Measurements from ENCODE around the gene RHOXF2B. TPM values are rescaled to one million over a fixed set of nuclear protein-coding genes. Genes with fewer than 3 reads are reported as not detected.

The RHOXF2B gene
- total RNA-seq, 1 donor from 2014 or later = not detected

DNA sequence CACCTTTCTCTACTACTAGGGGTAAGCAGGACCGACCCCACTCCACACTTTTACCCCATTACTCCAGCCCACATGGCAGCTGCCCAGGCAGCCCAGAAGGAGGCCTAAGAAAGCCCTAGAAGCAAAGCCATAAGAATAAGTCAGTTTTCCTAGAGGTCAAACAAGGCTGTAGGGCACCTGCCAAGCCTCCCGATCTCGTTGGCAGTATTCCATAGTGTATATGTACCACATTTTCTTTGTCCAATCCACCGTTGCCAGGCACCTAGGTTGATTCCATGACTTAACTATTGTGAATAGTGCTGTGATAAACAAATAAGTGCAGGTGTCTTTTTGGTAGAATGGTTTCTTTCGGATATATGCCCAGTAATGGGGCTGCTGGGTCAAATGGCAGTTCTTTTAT is 54.2 kb downstream of the RHOXF2B start:
- Histone ChIP-seq H4K20me1 (ENCODE audit: insufficient read depth, low read length) (no peaks in the 10 kb centered on the region), H3K9ac (ENCODE audit: low read length) (no peak overlapping the region), H3K36me3 (ENCODE audit: insufficient read depth, low read length) (no peaks in the 10 kb centered on the region), H3K27ac (ENCODE audit: low read depth, low read length) (no peak overlapping the region), H3K4me1 (ENCODE audit: insufficient read depth, low read length) (no peaks in the 10 kb centered on the region), H3K79me2 (ENCODE audit: insufficient read depth, low read length) (no peaks in the 10 kb centered on the region), H3K9me3 (ENCODE audit: insufficient read depth, low read depth, low read length) (no peaks in the 10 kb centered on the region), H3K4me2 (ENCODE audit: low read length) (no peak overlapping the region), H3K4me3 (ENCODE audit: insufficient read depth, low read depth, low read length) (no peak overlapping the region), H3K27me3 (ENCODE audit: insufficient read depth, low read length) (no peaks in the 10 kb centered on the region), H2AFZ (ENCODE audit: low read depth, low read length) (no peak overlapping the region)
- Mint-ChIP-seq H3K9me3 (ENCODE audit: unreplicated experiment) (peaks cover 5% of the 10 kb centered on the region), H3K4me1 (ENCODE audit: low read depth, unreplicated experiment) (no peaks in the 10 kb centered on the region), H3K27ac (ENCODE audit: unreplicated experiment) (no peak overlapping the region), H3K4me3 (ENCODE audit: unreplicated experiment) (no peak overlapping the region), H3K27me3 (ENCODE audit: low read depth, unreplicated experiment) (peaks cover 17% of the 10 kb centered on the region), H3K36me3 (ENCODE audit: low read depth, unreplicated experiment) (no peaks in the 10 kb centered on the region)
- no peak for FAIRE-seq
- no peak for DNase-seq (ENCODE audit: low read depth)
- TF ChIP-seq EZH2 (IDR thresholded peaks at IDR 0.05; ENCODE audit: insufficient read depth, low read length) = no peak
- TF ChIP-seq, protein P1, sequence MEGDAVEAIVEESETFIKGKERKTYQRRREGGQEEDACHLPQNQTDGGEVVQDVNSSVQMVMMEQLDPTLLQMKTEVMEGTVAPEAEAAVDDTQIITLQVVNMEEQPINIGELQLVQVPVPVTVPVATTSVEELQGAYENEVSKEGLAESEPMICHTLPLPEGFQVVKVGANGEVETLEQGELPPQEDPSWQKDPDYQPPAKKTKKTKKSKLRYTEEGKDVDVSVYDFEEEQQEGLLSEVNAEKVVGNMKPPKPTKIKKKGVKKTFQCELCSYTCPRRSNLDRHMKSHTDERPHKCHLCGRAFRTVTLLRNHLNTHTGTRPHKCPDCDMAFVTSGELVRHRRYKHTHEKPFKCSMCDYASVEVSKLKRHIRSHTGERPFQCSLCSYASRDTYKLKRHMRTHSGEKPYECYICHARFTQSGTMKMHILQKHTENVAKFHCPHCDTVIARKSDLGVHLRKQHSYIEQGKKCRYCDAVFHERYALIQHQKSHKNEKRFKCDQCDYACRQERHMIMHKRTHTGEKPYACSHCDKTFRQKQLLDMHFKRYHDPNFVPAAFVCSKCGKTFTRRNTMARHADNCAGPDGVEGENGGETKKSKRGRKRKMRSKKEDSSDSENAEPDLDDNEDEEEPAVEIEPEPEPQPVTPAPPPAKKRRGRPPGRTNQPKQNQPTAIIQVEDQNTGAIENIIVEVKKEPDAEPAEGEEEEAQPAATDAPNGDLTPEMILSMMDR (IDR thresholded peaks at IDR 0.05; ENCODE audit: insufficient read depth, low read depth, low read length) = no peak

DNA sequence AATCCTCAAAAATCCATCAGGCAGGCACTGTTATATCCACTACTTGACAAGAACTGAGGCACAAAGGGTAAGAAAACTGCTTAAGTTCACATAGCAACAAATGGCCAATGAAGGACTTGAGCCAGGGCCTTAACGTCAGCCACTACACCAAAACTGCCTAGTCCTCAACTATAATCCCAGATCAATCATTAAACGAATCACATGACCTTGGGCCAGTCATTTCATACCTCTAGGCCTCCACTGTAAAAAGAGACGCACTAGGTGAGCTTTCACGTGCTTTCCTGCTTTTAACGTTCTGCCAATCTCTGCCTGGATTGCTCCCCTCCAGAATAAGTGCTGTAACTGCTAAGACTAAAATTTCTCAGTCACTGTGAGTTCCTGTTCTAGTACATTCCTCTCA is 54.7 kb downstream of the RHOXF2B start:
- TF ChIP-seq EZH2 (IDR thresholded peaks at IDR 0.05; ENCODE audit: insufficient read depth, low read length) = no peak
- TF ChIP-seq, protein P1 (IDR thresholded peaks at IDR 0.05; ENCODE audit: insufficient read depth, low read depth, low read length) = no peak
- FAIRE-seq (no peak), DNase-seq (ENCODE audit: low read depth) (no peak)
- Histone ChIP-seq H4K20me1 (ENCODE audit: insufficient read depth, low read length) (no peaks in the 10 kb centered on the region), H3K79me2 (ENCODE audit: insufficient read depth, low read length) (no peaks in the 10 kb centered on the region), H3K9me3 (ENCODE audit: insufficient read depth, low read depth, low read length) (no peaks in the 10 kb centered on the region), H2AFZ (ENCODE audit: low read depth, low read length) (no peak overlapping the region), H3K9ac (ENCODE audit: low read length) (no peak overlapping the region), H3K27ac (ENCODE audit: low read depth, low read length) (no peak overlapping the region), H3K4me3 (ENCODE audit: insufficient read depth, low read depth, low read length) (no peak overlapping the region), H3K36me3 (ENCODE audit: insufficient read depth, low read length) (no peaks in the 10 kb centered on the region), H3K27me3 (ENCODE audit: insufficient read depth, low read length) (peaks cover under 1% of the 10 kb centered on the region), H3K4me1 (ENCODE audit: insufficient read depth, low read length) (no peaks in the 10 kb centered on the region), H3K4me2 (ENCODE audit: low read length) (no peak overlapping the region)
- H3K4me1 Mint-ChIP-seq (ENCODE audit: low read depth, unreplicated experiment) = no peaks in the 10 kb centered on the region
- no peaks in the 10 kb centered on the region for H3K36me3 Mint-ChIP-seq (ENCODE audit: low read depth, unreplicated experiment)
- no peak overlapping the region for H3K4me3 Mint-ChIP-seq (ENCODE audit: unreplicated experiment)
- H3K9me3 Mint-ChIP-seq (ENCODE audit: unreplicated experiment) = peaks cover 5% of the 10 kb centered on the region
- H3K27me3 Mint-ChIP-seq (ENCODE audit: low read depth, unreplicated experiment) = peaks cover 19% of the 10 kb centered on the region
- H3K27ac Mint-ChIP-seq (ENCODE audit: unreplicated experiment) = no peak overlapping the region

Other genes starting within 250 kb of the RHOXF2B start
- gene UPF3B, start 224.7 kb downstream of the RHOXF2B start, total RNA-seq = 7.0 and 8.8 TPM in 2 replicates
- 16.3 and 17.8 TPM in 2 replicates for gene RNF113A, start 206.0 kb downstream of the RHOXF2B start, total RNA-seq
- 105 and 109 TPM in 2 replicates for gene NDUFA1, start 205.9 kb downstream of the RHOXF2B start, total RNA-seq
- not detected in 2 replicates for gene AKAP14, start 181.8 kb downstream of the RHOXF2B start, total RNA-seq
- 6.5 and 7.1 TPM in 2 replicates for gene NKAP, start 133.9 kb downstream of the RHOXF2B start, total RNA-seq
- not detected in 2 replicates for gene RHOXF1, start 38.2 kb upstream of the RHOXF2B start, total RNA-seq
- gene RHOXF2, start 80.9 kb upstream of the RHOXF2B start, total RNA-seq = not detected in 2 replicates
- gene ZBTB33, start 173.1 kb upstream of the RHOXF2B start, total RNA-seq = 17.4 and 19.9 TPM in 2 replicates
- 1.7 and 4.6 TPM in 2 replicates for gene TMEM255A, start 233.8 kb upstream of the RHOXF2B start, total RNA-seq

Measured in astrocyte (in vitro differentiated cells and primary cell).